VCaP (cell line): Measurements from ENCODE around the gene AP1AR.
A peak's percentile ranks its signal among the peaks of the same experiment; 100 is the strongest.

Experiments
- H3K27ac ChIP-seq: fragments of 450-650 bp; 2 replicates; pipeline ENCODE4 v1.5.1; 2017
- TF ChIP-seq, protein P1 (sequence below): fragments of 450-650 bp; conservative IDR thresholded peaks from 2 replicates; pipeline ENCODE4 v1.5.1; 2017; ENCODE audit warnings: mild to moderate bottlenecking, moderate library complexity

AP1AR gene

DNA sequence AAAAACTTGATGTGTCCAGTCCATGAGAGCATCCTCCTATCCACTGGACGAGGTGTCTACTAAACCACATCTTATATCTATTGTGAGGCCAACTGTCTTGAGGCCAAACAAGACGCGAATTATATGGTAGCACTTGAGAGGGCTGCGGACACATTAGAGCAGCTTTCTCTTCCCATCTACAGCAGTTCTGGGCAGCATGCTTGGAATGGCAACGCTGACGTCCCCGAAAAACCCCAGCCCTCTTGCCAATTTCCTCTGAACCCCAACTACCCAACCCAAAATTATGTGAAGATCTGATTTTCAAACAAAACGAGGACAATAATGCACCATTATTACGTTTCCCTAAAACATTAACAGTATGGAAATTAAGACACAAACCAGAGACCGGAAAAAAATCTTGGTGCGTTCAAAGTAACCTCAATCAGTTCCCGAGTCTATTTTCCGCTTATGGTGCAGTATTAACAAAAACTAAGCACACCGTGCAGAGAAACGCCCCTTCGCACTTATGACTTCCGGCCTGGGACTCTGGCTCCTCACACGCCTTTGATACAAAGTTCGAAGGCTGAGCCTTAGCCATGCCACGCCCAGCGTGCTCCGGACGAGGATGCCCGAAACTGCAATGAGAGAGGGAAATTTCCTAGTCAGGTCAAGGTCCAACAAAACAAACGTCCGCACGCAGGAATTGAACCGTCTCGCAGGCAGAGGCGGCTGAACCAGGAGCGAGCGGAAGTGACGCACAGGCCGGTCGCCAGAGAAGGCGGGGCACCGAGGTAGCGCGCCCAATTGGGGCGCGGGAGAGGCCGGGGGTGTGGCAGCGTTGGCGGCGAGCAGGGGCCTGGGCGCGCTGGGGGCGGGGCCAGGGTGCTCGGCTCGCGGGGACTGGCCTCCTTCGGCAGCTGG lies 458 bp upstream of the AP1AR start:
- TF ChIP-seq, protein P1, sequence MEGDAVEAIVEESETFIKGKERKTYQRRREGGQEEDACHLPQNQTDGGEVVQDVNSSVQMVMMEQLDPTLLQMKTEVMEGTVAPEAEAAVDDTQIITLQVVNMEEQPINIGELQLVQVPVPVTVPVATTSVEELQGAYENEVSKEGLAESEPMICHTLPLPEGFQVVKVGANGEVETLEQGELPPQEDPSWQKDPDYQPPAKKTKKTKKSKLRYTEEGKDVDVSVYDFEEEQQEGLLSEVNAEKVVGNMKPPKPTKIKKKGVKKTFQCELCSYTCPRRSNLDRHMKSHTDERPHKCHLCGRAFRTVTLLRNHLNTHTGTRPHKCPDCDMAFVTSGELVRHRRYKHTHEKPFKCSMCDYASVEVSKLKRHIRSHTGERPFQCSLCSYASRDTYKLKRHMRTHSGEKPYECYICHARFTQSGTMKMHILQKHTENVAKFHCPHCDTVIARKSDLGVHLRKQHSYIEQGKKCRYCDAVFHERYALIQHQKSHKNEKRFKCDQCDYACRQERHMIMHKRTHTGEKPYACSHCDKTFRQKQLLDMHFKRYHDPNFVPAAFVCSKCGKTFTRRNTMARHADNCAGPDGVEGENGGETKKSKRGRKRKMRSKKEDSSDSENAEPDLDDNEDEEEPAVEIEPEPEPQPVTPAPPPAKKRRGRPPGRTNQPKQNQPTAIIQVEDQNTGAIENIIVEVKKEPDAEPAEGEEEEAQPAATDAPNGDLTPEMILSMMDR, result no peak
- H3K27ac ChIP-seq, result peak overlapping the region; percentile 91

DNA sequence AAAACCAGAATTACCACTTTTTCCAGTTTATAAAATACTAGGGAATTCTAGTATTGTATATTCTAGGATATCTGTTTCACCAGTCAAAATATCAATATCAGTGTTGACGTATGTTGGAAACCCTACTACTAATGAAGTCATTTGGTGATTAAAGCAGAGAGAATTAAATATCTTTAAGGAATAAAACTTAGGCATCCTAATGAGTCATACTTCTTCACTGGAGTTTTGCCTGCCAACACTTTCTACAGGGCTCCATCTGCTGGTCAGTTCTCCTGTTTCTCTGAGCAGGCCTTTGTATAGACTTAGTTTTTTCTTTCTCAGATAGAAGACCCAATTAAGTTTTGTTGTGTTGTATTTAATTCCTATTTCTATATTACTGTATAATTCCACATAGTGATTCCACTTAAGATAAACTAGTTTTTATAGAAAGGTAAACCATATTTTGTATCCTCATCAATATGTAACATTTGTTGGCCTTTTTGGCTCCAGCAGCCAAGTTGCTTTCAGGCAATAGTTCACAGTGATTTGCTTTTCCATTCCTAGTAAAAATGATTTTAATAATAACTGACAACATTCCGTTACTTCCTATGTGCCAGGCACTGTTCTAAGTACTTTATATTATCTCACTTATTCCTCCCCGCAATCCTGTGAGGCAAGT lies 3.5 kb downstream of the AP1AR start:
- TF ChIP-seq, protein P1, result peak; percentile 87
- H3K27ac ChIP-seq, result no peak overlapping the region

DNA sequence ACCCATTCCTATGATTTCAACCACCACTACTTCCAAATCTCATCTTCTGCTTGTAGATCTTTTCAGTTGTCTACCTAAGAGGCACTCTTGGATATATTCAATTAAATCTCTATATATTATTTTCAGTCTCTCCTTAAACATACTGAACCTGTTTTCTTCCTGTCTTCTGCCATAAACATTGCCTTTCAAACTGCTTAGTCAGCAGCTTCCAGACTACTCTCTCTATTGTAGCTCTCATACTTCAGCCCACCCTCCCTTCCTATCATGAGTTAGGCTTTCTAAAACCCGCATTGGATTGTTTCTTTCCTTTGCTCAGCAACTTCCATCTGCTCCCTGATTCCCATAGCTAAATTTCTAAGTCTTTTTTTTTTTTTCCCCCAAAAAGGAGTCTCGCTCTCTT lies 4.5 kb downstream of the AP1AR start:
- TF ChIP-seq, protein P1, result no peak
- no peak overlapping the region for H3K27ac ChIP-seq

DNA sequence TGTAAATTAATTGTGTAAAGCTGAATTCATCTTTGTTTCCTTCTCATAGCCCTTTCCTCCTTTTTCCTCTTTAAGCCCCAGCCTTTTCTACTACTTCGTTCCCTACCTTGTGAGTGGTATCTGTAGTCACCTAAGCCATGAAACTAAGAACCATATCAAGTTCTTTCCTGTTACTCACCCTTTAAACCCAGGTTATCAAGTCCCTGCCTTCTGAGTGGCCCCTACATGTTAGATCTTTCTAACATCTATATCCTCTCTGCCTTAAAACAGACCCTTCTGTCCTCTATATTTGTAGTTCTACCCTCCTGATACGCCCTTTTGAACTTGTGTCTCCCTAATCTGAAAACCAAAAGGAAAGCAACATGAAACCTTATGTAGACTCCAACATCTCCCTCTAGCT lies 7.2 kb downstream of the AP1AR start:
- TF ChIP-seq, protein P1, result no peak
- no peak overlapping the region for H3K27ac ChIP-seq

DNA sequence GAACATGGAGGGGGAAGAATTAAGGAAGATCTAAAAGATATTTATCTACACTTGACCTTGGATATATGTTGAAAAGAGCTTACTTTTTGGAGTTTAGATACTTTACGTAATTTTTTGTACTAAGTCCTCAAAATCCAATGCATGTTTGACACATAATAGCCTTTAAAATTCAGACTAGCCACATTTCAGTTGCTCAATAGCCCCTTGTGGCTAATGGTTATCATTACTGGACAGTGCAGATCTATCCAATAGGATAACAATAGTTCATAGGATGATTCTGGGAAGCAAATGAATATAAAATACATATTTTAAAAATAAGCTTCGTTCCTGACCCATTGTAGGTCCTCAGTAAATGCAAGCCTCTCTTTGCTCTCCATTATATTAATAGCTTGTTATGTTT lies 13.8 kb downstream of the AP1AR start:
- H3K27ac ChIP-seq, result no peak overlapping the region
- TF ChIP-seq, protein P1, result no peak

DNA sequence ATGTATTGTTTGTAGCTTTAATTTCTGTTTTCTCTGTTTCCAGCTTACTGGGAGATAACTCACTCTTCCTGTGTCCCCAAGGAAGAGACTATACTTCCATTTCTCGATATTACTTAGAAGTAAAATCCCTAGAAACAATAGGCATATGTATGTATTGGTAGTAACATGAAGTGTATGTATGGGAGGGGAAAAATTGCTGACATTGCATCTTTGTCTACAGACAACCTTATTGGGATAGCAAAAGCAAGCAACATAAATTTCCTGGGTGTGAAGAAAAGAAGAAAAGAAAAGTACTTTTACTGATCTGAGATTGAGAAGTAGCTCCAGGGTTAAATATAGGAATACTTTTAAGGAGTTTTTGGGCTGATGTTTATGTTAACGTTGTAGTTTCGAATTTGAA lies 15.4 kb downstream of the AP1AR start:
- TF ChIP-seq, protein P1, result no peak
- no peak overlapping the region for H3K27ac ChIP-seq

DNA sequence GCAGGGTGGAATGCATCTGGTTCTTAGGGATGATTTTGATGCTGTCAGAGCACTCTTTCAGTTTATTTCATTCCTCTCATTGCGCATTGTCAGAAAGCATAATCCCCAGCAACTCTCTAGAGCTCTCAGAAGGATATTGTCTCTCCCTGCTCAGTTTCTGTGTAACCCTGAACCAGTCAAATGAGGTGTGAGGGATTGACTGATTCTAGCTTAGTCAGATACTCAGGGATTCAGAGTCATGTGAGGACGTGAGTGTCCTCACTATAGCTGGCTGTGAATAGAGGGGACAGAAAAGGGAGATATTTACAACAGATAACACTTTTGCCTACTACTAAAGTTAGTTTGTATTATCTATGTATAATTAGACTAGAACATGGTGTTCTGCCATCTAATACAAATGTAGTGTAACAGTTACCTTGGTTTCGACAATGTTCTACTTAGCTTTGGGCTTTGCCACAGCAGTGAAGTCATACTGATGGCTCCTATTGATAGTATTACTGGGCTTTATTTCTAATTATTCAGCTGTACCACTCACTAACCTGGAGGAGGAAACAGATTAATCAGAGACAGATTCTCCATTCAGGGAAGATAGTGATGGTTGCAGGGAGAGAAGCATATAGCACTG lies 19.5 kb downstream of the AP1AR start:
- TF ChIP-seq, protein P1, result no peak
- H3K27ac ChIP-seq, result peak overlapping the region; percentile 53
